Measurements from ENCODE around the gene HTRA1.
A peak's percentile ranks its signal among the peaks of the same experiment; 100 is the strongest.

Gene HTRA1

GRCh38 chr10:122475100-122475499, 13.7 kb downstream of the HTRA1 start:
- DNase-seq = no peak

- no peak for DNase-seq
Observed at GRCh38 chr10:122475591-122476332, 14.4 kb downstream of the HTRA1 start.

- no peak for DNase-seq
Observed at GRCh38 chr10:122476333-122476695, 15.0 kb downstream of the HTRA1 start.

GRCh38 chr10:122477436-122477835, 16.1 kb downstream of the HTRA1 start:
- DNase-seq = no peak

GRCh38 chr10:122478971-122479370, 17.6 kb downstream of the HTRA1 start:
- DNase-seq = no peak

GRCh38 chr10:122480146-122480833, 18.9 kb downstream of the HTRA1 start:
- DNase-seq = no peak

- no peak for DNase-seq
Observed at GRCh38 chr10:122481296-122482056, 20.1 kb downstream of the HTRA1 start.

GRCh38 chr10:122484276-122485060, 23.1 kb downstream of the HTRA1 start:
- DNase-seq = no peak

GRCh38 chr10:122485670-122486069, 24.3 kb downstream of the HTRA1 start:
- DNase-seq = peak; percentile 17

- DNase-seq = no peak
Observed at GRCh38 chr10:122486406-122487080, 25.2 kb downstream of the HTRA1 start.

GRCh38 chr10:122487174-122487765, 25.9 kb downstream of the HTRA1 start:
- no peak for DNase-seq

- no peak for DNase-seq
Observed at GRCh38 chr10:122490268-122490667, 28.9 kb downstream of the HTRA1 start.

- no peak for DNase-seq
Observed at GRCh38 chr10:122490786-122491680, 29.7 kb downstream of the HTRA1 start.

- peak; percentile 12 for DNase-seq
Observed at GRCh38 chr10:122492006-122492405, 30.7 kb downstream of the HTRA1 start.

GRCh38 chr10:122492999-122493481, 31.7 kb downstream of the HTRA1 start:
- no peak for DNase-seq

GRCh38 chr10:122493761-122494160, 32.4 kb downstream of the HTRA1 start:
- DNase-seq = no peak

- no peak for DNase-seq
Observed at GRCh38 chr10:122494173-122494820, 32.9 kb downstream of the HTRA1 start.

- no peak for DNase-seq
Observed at GRCh38 chr10:122494833-122495232, 33.5 kb downstream of the HTRA1 start.

- peak; percentile 4 for DNase-seq
Observed at GRCh38 chr10:122495406-122496340, 34.3 kb downstream of the HTRA1 start.
